ENCODE data around the gene GLIS1.

GLIS1 gene

DNA sequence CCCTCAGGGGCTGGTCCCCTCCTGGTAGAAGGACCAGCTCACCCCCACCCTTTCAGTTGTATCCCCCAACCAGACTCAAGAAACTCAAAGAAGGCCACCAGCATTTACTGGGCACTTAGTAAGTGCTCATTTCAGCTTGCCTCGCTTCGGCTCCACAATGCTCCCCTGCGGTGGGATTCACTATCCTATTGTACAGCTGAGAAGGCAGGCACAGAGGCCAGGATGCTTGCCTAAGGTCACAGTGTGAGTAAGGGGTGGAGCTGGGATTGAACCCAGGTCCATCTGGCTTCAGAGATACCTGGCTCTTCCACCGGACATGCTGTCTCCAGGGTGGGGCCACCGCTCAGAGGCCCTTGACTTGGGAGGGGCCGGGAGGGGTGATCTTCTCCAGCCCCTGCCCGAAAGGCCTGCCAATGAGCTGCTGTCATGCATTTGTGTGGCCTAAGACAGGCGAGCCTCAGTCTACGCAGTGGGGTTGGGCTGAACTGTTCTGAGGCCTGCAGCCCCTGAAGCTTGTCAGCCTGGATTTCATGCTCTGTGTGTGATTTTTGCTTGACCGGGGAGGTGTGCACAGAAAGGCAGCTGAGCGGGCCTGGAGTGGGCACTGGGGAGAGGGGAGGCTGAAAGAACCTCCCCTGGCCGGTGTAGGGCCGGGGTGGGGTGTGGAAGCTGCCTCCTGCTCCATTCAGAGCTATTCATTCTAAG, 231.7 kb downstream of the GLIS1 start:
- in situ Hi-C loops (cut with HindIII; ENCODE audit: low sequenced_read_pairs), result no loop called here

DNA sequence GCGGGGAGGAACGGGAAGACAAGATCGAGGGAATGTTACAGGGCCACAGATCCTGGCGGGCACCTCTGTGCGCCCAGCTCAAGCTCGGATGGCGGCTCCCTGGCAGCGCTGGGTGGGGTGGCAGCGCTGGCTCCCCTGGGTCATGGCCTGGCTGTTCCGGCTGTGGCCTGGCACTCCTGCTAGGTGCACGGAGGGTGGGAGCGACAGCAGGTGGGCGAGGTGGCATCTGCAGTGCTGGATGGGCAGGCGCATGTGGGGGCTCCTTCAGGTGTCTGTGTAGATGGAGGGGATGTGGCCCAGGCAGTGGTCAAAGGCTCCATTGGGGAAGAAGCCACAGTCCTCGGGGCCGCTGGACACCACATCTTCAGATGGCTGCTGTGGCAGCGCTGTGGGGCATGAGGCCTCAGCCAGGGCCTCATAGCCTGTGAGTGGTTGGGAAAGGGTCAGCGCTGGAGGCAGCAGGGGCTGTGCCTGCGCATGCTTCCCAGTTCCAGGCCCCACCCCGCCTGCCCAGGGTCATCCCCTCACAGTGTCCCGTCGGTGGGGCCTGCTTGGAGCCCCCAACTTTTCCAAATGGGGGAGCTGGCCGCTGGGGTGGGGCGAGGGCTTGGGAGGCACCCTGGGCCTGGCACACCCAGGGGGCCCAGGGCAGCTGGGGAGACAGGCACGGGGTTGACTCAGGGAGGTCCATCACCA, 232.5 kb downstream of the GLIS1 start:
- in situ Hi-C loops (cut with HindIII; ENCODE audit: low sequenced_read_pairs), result no loop called here

DNA sequence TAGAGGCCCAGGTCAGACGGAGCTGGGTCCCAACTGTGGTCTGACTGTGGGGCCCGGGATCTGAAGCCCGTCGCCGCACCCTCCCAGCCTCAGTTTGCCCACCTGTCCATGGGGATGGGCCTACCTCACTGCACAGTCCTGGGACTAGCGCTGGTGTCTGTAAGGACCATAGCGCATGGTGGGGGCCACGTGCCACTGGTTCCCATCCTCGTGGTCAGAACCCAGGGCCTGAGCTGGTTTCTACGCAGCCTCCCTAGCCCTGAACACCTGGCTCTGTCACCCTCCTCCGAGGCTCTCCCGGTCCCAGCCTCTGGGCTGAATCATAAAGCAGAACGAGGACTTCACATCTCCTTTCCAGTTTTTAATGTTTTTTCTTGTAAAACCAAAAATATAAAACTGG, 233.1 kb downstream of the GLIS1 start:
- in situ Hi-C loops (cut with HindIII; ENCODE audit: low sequenced_read_pairs), result no loop called here

DNA sequence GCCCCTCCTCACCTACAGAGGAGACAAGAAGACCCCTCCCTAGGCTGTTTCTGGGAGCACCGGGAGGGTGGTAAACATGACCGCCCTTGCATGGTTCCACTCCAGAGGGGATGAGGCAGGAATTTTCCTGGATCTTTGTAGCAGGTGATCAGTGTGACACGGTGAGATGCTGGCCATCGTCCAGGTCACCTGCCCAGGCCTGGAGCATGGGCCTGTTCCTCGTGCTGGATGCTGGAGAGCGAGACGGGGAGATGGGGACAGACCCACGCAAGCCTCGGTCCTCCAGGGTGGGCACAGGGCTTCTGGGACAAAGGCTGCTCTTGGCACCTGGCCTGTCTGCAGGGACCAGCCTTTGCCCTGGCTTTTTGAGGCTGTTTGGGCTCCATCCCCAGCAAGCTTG, 233.6 kb downstream of the GLIS1 start:
- in situ Hi-C loops (cut with HindIII; ENCODE audit: low sequenced_read_pairs), result no loop called here

DNA sequence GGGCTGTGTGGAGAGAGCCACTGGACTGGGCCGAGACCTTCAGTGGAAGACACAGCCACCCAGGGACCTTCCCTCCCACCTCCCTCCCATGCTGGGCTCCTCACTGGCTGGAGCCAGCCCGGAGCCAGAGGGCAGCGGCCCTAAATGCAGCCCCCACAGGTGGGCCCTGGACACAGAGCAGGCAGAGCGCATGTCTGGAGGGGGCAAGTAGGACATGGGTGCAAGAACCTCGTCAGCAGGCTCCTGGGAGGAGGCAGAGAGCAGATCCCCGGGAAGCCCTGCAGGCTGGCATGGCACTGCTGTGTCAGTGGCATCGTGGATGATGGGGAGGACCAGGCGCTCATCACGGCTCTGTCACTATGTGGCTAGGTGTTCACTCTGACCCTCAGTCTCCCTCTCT, 234.1 kb downstream of the GLIS1 start:
- in situ Hi-C loops (cut with HindIII; ENCODE audit: low sequenced_read_pairs), result no loop called here

DNA sequence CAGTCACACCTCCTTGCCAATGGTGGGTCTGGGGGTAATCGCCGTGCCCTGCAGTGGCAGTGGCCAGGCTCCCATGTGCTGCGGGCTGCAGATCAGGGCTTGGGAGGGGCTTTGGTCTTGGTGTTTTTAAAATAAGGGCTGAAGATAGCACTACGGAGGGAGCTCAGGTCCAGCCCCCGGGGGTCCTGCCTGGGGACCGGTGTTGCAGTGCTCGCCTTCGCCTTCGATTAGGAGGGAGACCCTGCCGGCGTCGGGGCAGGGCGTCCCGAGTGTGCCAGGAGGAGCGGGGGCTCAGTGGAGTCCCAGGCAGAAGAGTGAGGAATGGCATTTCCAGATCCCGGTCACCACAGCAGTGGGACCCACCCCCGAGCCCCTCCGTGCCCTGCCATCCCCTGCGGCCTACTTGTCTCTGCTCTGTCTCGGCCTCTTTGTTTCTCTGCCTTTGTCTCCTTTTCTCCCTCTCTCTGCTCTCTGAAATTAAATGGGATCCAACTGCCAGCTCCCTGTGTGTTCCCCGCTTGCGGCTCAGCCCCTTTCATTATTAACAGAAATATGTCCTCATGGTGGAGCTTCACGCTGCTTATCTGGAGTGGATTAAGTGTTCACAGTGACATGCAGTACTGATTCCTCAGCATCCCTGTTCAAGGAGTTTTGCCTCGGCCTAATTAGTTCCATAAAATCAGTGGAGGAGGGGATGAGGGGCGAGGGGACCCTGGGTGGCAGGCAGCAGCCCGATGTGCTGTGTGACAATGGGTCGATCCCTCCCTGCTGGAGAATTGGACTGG, 235.3 kb downstream of the GLIS1 start:
- in situ Hi-C loops (cut with HindIII; ENCODE audit: low sequenced_read_pairs), result no loop called here

DNA sequence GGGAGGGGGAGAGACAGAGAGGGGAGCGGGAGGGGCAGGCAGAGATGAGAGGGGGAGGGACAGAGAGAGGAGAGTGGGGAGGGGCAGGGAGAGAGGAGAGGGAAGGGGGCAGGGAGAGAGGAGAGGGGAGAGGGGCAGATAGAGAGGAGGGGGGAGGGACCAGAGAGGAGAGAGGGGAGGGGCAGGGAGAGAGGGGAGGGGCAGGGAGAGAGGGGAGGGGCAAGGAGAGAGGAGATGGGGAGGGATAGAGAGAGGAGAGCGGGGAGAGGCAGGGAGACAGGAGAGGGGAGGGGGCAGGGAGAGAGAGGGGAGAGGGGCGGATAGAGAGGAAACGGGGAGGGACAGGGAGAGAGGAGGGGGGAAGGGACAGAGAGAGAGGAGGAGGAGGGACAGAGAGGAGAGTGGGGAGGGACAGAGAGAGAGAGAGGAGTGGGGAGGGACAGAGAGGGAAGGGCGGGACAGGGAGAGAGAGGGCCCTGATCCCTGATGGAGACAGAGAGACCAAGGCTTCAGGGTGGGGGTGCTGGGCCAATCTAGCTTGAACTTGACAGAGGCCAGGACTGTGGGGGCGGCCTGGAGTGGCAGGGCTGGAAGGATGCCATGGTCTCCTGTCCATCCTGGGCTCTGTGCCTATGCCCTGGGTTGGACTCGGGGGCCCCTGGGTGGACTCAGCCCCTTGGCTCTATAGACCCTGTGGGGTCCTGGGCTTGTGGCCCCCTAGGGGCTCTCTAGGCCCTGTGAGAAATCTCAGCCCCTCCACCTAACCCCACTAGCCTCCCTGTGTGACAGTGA, 236.1 kb downstream of the GLIS1 start:
- in situ Hi-C loops (cut with HindIII; ENCODE audit: low sequenced_read_pairs), result no loop called here

DNA sequence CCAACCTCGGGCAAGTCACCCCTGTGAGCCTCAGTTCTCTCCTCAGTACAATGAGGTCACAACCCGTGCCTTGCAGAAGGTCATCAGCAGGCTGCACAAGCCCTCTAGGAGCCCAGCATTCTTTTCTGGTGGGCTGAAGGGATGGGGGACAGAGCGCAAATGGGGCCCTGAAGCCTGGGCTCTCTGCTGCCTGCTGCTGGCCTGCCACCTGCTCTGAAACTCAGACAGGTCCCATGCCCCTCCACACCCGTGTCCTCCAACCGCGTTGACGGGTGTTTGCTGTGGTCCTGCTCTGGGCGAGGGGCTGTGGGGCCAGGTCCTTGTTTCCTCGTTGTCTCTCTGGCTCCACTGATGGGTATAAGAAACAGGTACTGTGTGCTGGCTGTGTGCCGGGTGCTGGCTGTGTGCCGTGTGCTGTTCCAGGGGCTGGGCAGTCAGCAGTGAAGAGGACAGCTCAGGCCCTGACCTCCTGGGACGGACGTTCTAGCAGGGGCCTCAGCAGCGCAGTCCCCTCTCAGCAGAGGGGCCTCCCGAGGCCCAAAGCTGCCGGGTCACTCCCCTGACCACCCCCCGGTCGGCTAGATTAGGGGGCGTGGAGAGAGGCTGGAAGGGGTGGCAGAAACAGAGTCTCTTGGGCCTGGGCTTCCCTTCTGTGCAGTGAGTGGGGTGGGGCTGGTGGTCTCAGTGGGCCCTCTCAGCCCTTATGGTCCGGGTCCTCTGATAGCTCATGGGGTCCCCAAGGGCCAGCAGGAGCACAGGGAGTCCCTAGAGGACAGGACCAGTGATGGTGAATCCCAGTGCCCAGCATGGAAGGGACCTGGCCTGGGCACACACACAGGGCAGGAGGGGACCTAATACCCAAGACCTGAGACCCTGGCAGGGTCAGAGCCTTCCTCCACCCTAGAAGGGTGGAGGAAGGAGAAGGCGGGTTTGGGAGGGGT, 237.6 kb downstream of the GLIS1 start:
- in situ Hi-C loops (cut with HindIII; ENCODE audit: low sequenced_read_pairs), result no loop called here

DNA sequence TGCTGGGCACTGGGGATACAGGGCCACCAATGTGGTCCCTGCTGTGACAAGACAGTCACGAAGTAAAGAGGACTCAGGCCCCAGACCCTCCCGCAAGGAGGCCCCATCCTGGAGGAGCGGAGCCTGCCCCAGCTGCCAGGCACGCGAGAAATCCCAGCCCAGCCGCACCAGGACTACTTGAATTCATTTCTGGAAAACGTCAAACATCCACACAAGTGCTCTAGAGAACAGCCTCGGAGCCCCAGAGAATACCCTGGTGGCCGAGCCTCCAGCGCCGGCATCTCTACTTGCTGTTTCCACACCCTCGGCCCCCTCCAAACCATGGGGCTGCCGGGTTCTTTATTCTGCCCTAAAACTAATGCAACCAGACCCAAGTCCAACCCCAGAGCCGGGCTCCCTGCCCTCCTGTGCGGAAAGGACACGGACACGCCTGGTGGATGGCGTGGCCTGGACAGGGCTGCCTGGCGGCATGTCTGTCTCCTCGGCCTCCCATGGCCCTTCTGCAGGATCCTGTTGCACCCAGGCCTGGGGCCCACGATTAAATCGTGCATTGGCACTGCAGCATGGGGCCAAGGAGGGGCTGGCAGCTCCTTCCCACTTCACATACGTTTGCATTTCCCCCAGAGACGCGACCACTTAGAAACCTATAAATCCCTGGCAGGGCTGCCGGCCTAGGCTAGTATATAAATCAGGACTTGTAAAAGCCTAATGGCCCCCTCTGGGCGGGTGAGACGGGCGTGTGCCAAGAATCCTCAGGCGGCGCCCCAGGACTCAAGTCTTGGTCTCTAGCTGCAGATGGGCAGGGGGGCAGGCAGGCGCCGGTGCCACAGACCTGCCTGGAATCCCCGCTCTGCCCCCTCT, 238.5 kb downstream of the GLIS1 start:
- in situ Hi-C loops (cut with HindIII; ENCODE audit: low sequenced_read_pairs), result no loop called here

DNA sequence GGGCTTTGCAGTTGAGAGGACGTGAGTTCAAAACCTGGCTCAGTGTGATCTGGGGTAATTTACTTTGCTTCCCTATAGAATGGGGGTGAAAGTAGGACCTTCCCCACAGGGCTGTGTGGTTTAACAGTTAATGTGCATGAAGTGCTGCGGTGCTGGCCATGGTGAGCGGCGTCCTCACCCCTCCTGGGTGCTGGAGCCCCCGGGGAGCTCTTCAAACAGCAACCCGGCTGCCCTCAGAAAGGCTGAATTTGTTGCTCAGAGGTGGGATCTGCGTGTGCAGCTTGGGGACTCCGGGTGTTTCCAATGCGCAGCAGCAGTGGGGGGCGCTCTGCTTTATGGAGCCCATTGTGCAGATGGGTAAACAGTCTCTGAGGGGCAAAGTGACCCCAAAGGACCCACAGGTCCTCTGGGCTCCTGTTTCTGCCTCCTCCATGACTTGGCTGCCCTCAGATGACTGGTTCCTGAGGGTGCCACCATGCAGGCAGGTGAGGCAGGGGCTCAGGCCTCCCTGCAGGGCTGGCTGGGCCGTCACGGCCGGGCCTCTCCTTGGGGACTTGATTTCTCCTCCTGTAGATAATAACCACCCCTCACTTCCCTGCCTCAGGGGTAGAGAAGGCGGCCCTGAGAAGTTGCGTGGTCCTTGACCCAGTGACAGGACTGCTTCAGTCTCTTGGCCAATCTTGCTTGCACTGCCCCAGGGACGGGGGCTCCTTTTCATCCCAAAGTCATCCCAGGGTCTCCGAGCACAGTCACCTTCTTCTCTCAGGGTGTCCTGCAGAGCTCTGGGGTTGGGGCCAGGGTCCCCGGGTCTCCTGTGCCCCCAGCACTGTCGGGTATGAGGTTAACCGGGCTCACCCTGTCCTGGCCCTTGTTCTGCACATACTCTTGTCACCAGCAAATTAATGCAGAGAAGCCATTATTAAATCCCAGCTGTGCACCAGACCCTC, 239.4 kb downstream of the GLIS1 start:
- in situ Hi-C loops (cut with HindIII; ENCODE audit: low sequenced_read_pairs), result no loop called here

DNA sequence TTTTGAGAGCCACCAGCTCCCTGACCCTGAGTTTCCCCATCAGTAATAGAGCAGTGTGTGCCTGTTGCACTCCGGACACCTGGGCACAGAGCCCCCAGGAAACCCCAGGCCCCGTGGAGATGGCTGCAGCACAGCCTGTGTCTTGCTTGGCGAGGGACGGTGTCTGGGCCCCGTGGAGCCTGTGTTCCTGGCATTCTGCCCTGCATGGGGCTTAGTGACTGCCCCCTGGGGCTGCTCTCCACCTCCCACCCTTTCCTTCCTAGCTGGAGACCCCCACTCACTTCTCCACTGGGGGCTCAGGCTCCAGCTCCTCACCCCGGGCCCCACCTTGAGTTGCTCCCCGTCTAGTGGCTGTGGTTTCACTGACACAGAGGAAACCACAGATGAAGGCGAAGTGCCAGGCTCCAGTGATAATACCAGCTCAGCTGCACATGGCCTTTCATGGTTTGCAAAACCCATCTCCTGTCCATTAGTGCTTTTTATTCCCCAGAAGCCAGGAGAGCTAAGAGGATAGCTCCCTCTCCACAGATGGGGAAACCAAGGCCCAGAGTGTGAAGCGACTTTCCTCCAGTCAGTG, 240.3 kb downstream of the GLIS1 start:
- in situ Hi-C loops (cut with HindIII; ENCODE audit: low sequenced_read_pairs), result no loop called here

DNA sequence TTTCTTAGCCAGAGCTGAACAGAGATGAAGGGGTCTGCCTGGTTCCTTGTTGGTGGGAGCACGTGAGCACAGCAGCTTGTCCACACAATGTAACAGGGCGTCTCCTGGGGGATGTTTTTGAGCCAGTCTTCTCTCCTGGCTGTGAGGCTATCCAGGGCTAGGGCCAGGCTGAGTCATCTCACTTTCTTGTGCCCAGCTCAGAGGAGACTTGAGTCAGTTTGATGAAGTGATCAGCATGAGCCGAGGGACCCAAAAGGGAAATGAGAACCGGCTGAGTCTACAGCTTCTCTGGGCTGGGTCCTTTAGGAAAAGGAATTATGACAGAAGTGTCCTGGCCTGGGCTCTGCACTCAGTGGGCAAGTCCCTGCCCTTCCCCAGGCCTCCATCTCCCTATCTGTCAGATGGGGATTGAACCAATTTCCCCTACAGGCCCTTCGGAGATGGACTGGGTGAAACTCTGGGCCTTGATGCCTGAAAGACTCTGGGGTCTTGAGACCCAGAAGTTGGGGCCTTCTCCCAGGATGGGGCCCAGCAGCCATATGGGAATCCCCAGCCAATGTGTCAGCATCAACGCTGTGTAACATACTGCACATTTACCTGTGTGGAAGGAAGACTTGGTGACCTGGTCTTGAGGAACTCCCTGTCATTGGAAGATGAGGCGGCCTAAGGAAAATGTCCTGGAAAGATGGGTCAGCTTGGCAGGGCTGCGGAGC, 243.2 kb downstream of the GLIS1 start:
- in situ Hi-C loops (cut with HindIII; ENCODE audit: low sequenced_read_pairs), result no loop called here

DNA sequence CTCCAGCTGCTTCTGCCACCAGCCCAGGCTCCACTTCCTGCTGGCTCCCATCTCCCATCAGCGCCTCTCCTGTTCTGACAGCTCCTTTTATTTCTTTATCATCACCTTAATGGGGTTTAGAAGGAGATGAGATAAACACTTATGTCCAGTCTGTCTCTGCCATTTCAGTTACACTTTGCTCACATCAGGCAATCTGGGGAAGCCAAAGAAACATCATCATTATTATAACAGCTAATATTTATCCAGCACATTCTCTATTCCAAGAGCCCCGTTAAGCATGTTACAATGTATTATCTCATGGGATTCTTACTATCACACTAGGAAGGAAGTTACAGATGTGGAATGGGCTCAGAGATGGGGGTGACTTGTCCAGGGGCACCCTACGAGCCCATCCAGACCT, 248.6 kb downstream of the GLIS1 start:
- in situ Hi-C loops (cut with HindIII; ENCODE audit: low sequenced_read_pairs), result no loop called here

DNA sequence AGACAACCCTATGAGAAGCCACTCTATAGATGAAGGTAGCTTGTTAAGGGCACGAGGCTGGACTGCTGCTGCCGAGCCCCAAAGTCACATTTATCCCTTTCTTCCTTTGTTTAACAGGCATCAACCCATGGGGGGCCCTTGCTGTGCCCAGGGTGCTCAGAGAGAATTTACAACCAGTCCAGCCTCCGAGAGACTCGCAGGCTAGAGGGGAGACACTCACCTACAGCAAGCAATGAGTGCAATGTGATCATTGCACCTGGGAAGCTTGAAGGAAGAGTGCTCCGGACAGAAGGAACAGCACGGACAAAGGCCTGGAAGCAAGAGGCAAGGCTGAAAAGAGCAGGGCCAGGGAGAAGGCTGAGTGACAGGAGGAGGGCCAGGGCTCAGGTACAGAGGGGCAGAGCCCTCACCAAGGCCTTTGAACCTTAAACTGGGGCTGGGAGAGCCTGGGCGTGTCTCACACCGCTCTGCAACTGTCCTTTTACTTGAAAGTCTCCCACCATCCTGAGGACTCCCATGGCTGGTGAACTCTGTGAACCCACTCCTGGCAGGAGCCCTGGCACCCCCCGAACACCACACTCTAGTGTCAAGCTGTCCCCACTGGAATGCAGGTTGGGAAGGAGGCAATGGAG, 252.5 kb downstream of the GLIS1 start:
- in situ Hi-C loops (cut with HindIII; ENCODE audit: low sequenced_read_pairs), result no loop called here

DNA sequence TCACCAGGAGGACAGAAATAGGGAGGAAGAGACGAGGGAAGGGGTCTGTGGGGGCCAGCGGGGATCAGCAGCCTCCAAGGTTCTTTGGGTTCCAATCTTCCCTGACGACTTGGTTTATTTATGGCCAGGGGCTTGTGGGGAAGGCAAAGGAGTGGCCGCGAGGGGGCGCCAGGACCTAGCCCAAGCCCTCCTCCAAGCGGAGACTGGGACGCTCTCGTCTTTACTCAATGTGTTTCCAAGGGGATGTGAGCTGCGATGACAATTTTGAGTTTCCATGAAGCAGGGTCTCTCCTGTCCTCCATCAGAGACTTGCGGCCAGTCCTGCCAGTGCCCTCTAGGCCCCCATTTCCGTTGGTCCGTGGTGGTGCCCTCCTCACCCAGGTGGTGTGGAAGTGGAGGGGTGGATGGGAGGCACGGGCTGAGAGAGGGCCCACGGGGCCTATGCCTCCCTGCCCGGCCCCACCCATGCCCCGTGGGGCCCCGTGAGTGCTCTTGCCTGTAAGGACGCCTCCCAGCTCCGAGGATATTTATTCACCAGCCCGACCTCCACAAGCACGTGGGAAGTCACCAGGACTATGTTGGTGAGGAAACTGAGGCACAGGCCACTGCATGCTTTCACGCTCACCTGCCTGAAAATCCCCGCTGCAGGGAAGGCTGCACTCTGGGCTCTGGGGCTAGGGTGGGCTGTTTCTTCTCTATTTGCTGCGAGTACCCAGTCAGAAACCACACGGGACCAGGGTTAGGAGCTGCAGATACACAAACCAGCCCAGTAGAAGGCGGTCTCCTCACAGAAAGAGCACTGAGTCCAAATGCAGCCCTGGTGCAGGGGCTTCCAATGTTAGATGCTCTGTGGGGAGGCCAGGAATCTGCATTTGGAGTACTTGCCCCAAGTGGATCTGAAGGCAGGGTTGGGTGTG, 253.2 kb downstream of the GLIS1 start:
- in situ Hi-C loops (cut with HindIII; ENCODE audit: low sequenced_read_pairs), result no loop called here

All from DLD1 (cell line).